ENCODE data around the gene CNKSR3.

- TF ChIP-seq CTCF (IDR thresholded peaks at IDR 0.05), result no peak
- TF ChIP-seq MAX (IDR thresholded peaks at IDR 0.05; ENCODE audit: low read depth), result no peak
- TF ChIP-seq POLR2AphosphoS5 (IDR thresholded peaks at IDR 0.05; ENCODE audit: low read depth, low read length), result no peak
- no peak for TF ChIP-seq NFIC (IDR thresholded peaks at IDR 0.05; ENCODE audit: borderline replicate concordance)
These were observed 83.5 kb downstream of the CNKSR3 start for GRCh38 chr6:154426997-154427396.
